Fibroblast of lung (primary cell): ENCODE measurements around the gene MMP20. TPM values are rescaled to one million over a fixed set of nuclear protein-coding genes. Genes with fewer than 3 reads are reported as not detected.

ENCODE experiments used
- DNase-seq, 2 donors: peaks; one replicate each; pipeline versions ENCODE4 v3.0.0 to v3.0.0-alpha.2; 2010; ENCODE audit warnings: low read depth in 2 of 2
- H2AFZ ChIP-seq: 2 replicates; pipeline ENCODE4 v1.5.1; 2012; ENCODE audit warnings: low read length, control low read depth, inconsistent platforms
- H3K27ac ChIP-seq: 2 replicates; pipeline ENCODE4 v1.5.1; 2011; ENCODE audit warnings: low read length, control low read depth; ENCODE audit not compliant: insufficient read depth
- H3K27me3 ChIP-seq: 2 replicates; pipeline ENCODE4 v1.5.1; 2011; ENCODE audit warnings: mild to moderate bottlenecking, low read length; ENCODE audit not compliant: control insufficient read depth, insufficient read depth
- H3K36me3 ChIP-seq: 2 replicates; pipeline ENCODE4 v1.5.1; 2011; ENCODE audit warnings: low read length; ENCODE audit not compliant: control insufficient read depth, insufficient read depth
- H3K4me1 ChIP-seq: 2 replicates; pipeline ENCODE4 v1.5.1; 2011; ENCODE audit warnings: low read length; ENCODE audit not compliant: control insufficient read depth, insufficient read depth; ENCODE audit errors: extremely low read depth
- H3K4me2 ChIP-seq: 2 replicates; pipeline ENCODE4 v1.5.1; 2011; ENCODE audit warnings: low read length, control low read depth; ENCODE audit not compliant: insufficient read depth; ENCODE audit errors: extremely low read depth
- H3K4me3 ChIP-seq, 4 experiments: fragments of 200-600 bp in 1 of 4; sonication (generic) in 1 of 4; replicated peaks in 1 of 4; 2 replicates each; pipeline ENCODE4 v1.5.1; 2011 to 2016; ENCODE audit warnings: low read length in 4 of 4, low read depth in 3 of 4, mild to moderate bottlenecking in 3 of 4, control low read depth in 2 of 4, inconsistent platforms in 1 of 4, mixed read lengths in 1 of 4; ENCODE audit not compliant: insufficient read depth in 1 of 4; ENCODE audit errors: control extremely low read depth in 1 of 4
- H3K79me2 ChIP-seq: 2 replicates; pipeline ENCODE4 v1.5.1; 2012; ENCODE audit warnings: mild to moderate bottlenecking, low read length, inconsistent platforms; ENCODE audit not compliant: control insufficient read depth, insufficient read depth
- H3K9ac ChIP-seq: 2 replicates; pipeline ENCODE4 v1.5.1; 2011; ENCODE audit warnings: mild to moderate bottlenecking, low read length, control low read depth; ENCODE audit not compliant: insufficient read depth
- H3K9me3 ChIP-seq: 2 replicates; pipeline ENCODE4 v1.5.1; 2012; ENCODE audit warnings: low read depth, low read length; ENCODE audit not compliant: control insufficient read depth, insufficient read depth
- H4K20me1 ChIP-seq: 2 replicates; pipeline ENCODE4 v1.5.1; 2011; ENCODE audit warnings: low read length; ENCODE audit not compliant: control insufficient read depth, insufficient read depth; ENCODE audit errors: extremely low read depth
- EZH2 ChIP-seq: IDR thresholded peaks from 2 replicates; pipeline ENCODE4 v1.5.1; 2012; ENCODE audit warnings: low read length, control low read depth, mild to moderate bottlenecking; ENCODE audit errors: missing control alignments
- polyA plus RNA-seq, 2 donors: library from polyadenylated mRNA; depleted of rRNA in 1 of 2; stranded (reverse) in 1 of 2; unstranded in 1 of 2; fragments of >200 nt; gene quantifications; 2 replicates each; pipeline ENCODE4 v1.2.1, GENCODE V29; 2011 to 2012; ENCODE audit warnings: missing spikeins in 1 of 2
- total RNA-seq: library from RNA; depleted of rRNA; stranded (reverse); fragments of >200 nt; gene quantifications from 2 replicates; pipeline ENCODE4 v1.2.1, GENCODE V29; 2014
- TF ChIP-seq, protein P1 (sequence below), 2 donors: IDR thresholded peaks in 1 of 2; conservative IDR thresholded peaks in 1 of 2; 1 replicate in 1 of 2; 2 replicates in 1 of 2; pipeline ENCODE4 v1.5.1; 2011 to 2012; ENCODE audit warnings: low read length in 2 of 2, control low read depth in 1 of 2, inconsistent platforms in 1 of 2, low read depth in 1 of 2, mild to moderate bottlenecking in 1 of 2

Gene MMP20
- total and polyA plus RNA-seq, 2 donors (not counting 1 experiment from before 2014, with no cell fraction given) = not detected

DNA sequence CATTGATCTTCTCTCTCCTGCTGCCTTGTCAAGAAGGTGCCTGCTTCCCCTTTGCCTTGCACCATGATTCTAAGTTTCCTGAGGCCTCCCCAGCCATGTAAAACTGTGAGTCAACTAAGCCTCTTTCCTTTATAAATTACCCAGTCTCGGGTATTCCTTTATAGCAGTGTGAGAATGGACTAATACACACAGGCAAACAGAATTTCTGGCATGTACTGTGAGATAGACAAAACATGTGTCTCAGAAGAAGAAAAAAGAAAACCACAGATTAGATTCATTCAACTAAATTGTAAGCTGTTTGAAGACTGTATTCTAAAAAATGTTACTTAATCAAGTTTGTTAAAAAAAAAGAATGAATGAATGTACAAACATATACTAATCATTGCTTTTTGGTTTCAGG is 1.5 kb upstream of the MMP20 start:
- no peak overlapping the region for H3K4me2 ChIP-seq
- H3K4me1 ChIP-seq = no peaks in the 10 kb centered on the region
- H3K9me3 ChIP-seq = no peaks in the 10 kb centered on the region
- no peak overlapping the region for H3K9ac ChIP-seq
- H3K27ac ChIP-seq = no peak overlapping the region
- no peaks in the 10 kb centered on the region for H3K79me2 ChIP-seq
- peak in 1 of 2 donors; percentile 59 for DNase-seq
- no peak overlapping the region for H2AFZ ChIP-seq
- no peak overlapping the region for H3K4me3 ChIP-seq
- H3K36me3 ChIP-seq = no peaks in the 10 kb centered on the region
- no peaks in the 10 kb centered on the region for H3K27me3 ChIP-seq
- H4K20me1 ChIP-seq = no peaks in the 10 kb centered on the region
- TF ChIP-seq, protein P1, sequence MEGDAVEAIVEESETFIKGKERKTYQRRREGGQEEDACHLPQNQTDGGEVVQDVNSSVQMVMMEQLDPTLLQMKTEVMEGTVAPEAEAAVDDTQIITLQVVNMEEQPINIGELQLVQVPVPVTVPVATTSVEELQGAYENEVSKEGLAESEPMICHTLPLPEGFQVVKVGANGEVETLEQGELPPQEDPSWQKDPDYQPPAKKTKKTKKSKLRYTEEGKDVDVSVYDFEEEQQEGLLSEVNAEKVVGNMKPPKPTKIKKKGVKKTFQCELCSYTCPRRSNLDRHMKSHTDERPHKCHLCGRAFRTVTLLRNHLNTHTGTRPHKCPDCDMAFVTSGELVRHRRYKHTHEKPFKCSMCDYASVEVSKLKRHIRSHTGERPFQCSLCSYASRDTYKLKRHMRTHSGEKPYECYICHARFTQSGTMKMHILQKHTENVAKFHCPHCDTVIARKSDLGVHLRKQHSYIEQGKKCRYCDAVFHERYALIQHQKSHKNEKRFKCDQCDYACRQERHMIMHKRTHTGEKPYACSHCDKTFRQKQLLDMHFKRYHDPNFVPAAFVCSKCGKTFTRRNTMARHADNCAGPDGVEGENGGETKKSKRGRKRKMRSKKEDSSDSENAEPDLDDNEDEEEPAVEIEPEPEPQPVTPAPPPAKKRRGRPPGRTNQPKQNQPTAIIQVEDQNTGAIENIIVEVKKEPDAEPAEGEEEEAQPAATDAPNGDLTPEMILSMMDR (conservative IDR thresholded peaks at IDR 0.05 in 1 of 2, IDR thresholded peaks at IDR 0.05 in 1 of 2; ENCODE audit: low read depth in 1 of 2, low read length in 2 of 2) = no peak
- no peak for TF ChIP-seq EZH2

DNA sequence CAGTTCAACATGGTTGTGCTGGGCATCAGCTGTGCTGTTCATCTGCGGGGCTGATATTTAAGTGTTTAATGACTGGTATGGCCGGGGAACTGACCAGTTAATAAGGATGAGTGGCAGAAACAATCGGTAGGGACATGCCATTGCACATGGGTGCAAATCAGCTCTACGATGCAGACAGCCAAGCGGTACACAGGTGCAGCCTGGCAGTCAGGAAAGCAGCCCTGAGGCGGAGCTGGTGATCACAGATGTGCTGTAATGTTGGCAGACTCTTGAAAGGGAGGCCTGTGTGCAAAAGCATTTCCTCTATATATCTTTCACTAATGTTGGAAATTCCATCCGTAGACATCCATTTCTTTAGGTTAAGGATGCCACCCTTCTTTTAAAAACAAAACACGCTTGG is 1.1 kb downstream of the MMP20 start:
- Histone ChIP-seq H3K4me2 (no peak overlapping the region), H3K27ac (no peak overlapping the region), H3K9me3 (no peaks in the 10 kb centered on the region)

DNA sequence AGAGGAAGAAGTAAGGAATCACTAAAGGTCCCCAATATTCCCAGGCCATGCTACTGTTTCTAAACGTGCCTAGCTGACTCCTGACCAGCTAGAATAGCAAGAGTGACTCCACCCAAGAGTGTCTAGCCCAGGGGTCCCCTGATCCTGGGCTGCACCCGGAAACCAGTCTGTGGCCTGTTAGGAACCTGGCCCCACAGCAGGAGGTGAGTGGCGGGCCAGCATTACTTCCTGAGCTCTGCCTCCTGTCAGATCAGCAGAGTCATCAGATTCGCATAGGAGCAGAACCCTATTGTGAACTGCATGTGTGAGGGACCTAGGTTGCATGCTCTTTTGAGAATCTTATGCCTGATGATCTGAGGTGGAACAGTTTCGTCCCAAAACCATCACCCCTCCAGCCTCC is 2.0 kb downstream of the MMP20 start:
- no peak overlapping the region for H3K4me2 ChIP-seq
- TF ChIP-seq, protein P1 (conservative IDR thresholded peaks at IDR 0.05 in 1 of 2, IDR thresholded peaks at IDR 0.05 in 1 of 2; ENCODE audit: low read depth in 1 of 2, low read length in 2 of 2) = no peak
- TF ChIP-seq EZH2 = no peak
- no peak for DNase-seq

More for the DNA sequence above, 1.1 kb downstream of the MMP20 start:
- Histone ChIP-seq H3K4me1 (no peaks in the 10 kb centered on the region), H3K9ac (no peak overlapping the region), H4K20me1 (no peaks in the 10 kb centered on the region), H3K36me3 (no peaks in the 10 kb centered on the region), H3K27me3 (no peaks in the 10 kb centered on the region), H3K4me3 (no peak overlapping the region), H3K79me2 (no peaks in the 10 kb centered on the region), H2AFZ (no peak overlapping the region)
- TF ChIP-seq EZH2 = no peak
- TF ChIP-seq, protein P1 (conservative IDR thresholded peaks at IDR 0.05 in 1 of 2, IDR thresholded peaks at IDR 0.05 in 1 of 2; ENCODE audit: low read depth in 1 of 2, low read length in 2 of 2) = no peak
- no peak for DNase-seq

More for the DNA sequence above, 2.0 kb downstream of the MMP20 start:
- Histone ChIP-seq H3K27me3 (no peaks in the 10 kb centered on the region), H3K27ac (no peak overlapping the region), H3K4me1 (no peaks in the 10 kb centered on the region), H2AFZ (no peak overlapping the region), H3K9me3 (no peaks in the 10 kb centered on the region), H4K20me1 (no peaks in the 10 kb centered on the region), H3K36me3 (no peaks in the 10 kb centered on the region), H3K79me2 (no peaks in the 10 kb centered on the region), H3K4me3 (no peak overlapping the region), H3K9ac (no peak overlapping the region)
